GM20000 (cell line): ENCODE data around the gene TPRN.

Experiments
- DNase-seq: peaks from one replicate; pipeline ENCODE4 v3.0.0; 2012; ENCODE audit warnings: low spot score
- CTCF ChIP-seq: IDR thresholded peaks from 2 replicates; pipeline ENCODE4 v1.5.1; 2012; ENCODE audit warnings: mild to moderate bottlenecking, control low read depth; ENCODE audit errors: extremely low read depth, missing control alignments

The TPRN gene

GRCh38 chr9:137172901-137173795, 27.4 kb downstream of the TPRN start:
- TF ChIP-seq CTCF, result no peak
- peak; percentile 37 for DNase-seq

GRCh38 chr9:137171149-137171900, 29.2 kb downstream of the TPRN start:
- peak; percentile 34 for DNase-seq
- TF ChIP-seq CTCF, result no peak

GRCh38 chr9:137170486-137171148, 29.9 kb downstream of the TPRN start:
- no peak for TF ChIP-seq CTCF
- peak; percentile 45 for DNase-seq

- no peak for TF ChIP-seq CTCF
- DNase-seq, result no peak
These were observed 30.6 kb downstream of the TPRN start, which contains the start of gene LRRC26 for GRCh38 chr9:137169896-137170358. TSS of gene LRRC26 (minus strand) at chr9:137170051. CDS start at chr9:137169943, 108 bp downstream.

- peak; percentile 84 for DNase-seq
- no peak for TF ChIP-seq CTCF
These were observed 31.4 kb downstream of the TPRN start for GRCh38 chr9:137168904-137169856.

- TF ChIP-seq CTCF, result no peak
- peak; percentile 52 for DNase-seq
These were observed 32.0 kb downstream of the TPRN start for GRCh38 chr9:137168573-137168903.
